ENCODE results near the gene RNF207.

RNF207 gene

GRCh38 chr1:6174621-6175410 is 31.1 kb upstream of the RNF207 start:
- Histone ChIP-seq H3K36me3 (ENCODE audit: control insufficient read depth, insufficient read depth, low read length) (no peaks in the 10 kb centered on the region), H3K27me3 (ENCODE audit: control insufficient read depth, insufficient read depth, low read length) (peaks cover 53% of the 10 kb centered on the region), H3K4me1 (ENCODE audit: control insufficient read depth, insufficient read depth, low read length) (peaks cover 7% of the 10 kb centered on the region; the same call in 1 of the 2 replicates), H3K9ac (ENCODE audit: low read length) (no peak overlapping the region), H3K9me3 (ENCODE audit: control insufficient read depth, insufficient read depth, low read depth, low read length) (no peaks in the 10 kb centered on the region), H3K27ac (ENCODE audit: low read depth, low read length) (no peak overlapping the region), H3K4me3 (ENCODE audit: low read depth, low read length) (no peak overlapping the region)

DNA sequence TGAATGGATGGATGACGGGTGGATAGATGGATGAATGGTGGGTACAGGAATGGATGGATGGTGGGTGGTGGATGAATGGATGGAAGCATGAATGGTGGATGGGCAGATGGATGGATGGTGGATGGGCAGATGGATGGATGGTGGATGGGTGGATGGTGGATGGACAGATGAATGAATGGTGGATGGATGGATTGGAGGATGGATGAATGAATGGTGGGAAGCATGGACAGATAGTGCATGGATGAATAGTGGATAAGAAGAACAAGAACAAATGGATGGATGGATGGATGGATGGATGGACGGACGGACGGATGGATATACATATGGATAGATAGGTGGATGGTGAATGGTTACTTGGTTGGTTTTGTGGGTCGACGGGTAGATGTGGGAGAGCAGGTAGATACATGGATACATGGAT is 30.5 kb upstream of the RNF207 start:
- no peaks in the 10 kb centered on the region for H3K9me3 ChIP-seq (ENCODE audit: control insufficient read depth, insufficient read depth, low read depth, low read length)
- H3K4me1 ChIP-seq (ENCODE audit: control insufficient read depth, insufficient read depth, low read length) = peaks cover 7% of the 10 kb centered on the region; the same call in 1 of the 2 replicates
- no peak overlapping the region for H3K9ac ChIP-seq (ENCODE audit: low read length)
- peaks cover 58% of the 10 kb centered on the region for H3K27me3 ChIP-seq (ENCODE audit: control insufficient read depth, insufficient read depth, low read length)
- H3K27ac ChIP-seq (ENCODE audit: low read depth, low read length) = no peak overlapping the region
- H3K4me3 ChIP-seq (ENCODE audit: low read depth, low read length) = no peak overlapping the region
- no peaks in the 10 kb centered on the region for H3K36me3 ChIP-seq (ENCODE audit: control insufficient read depth, insufficient read depth, low read length)

DNA sequence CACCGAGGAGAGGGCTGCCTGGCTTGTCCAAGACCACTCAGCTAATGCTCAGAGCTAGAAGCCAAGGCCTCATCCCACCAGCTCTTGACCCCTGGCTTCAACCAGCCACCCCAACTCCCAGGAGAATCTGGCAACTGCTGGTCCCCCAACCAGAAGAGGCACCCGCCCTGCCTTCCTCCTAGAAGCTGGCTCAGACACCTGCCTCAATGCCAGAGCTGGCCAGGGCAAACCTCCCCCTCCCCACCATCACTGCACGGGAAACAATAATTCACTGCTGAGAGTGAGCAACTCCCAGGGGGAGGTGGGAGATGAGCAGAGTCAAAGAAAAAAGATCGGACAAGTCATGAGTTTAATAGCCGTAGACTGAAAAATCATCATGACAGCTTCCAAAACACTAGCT is 29.1 kb upstream of the RNF207 start:
- Histone ChIP-seq H3K27me3 (ENCODE audit: control insufficient read depth, insufficient read depth, low read length) (peaks cover 72% of the 10 kb centered on the region), H3K9ac (ENCODE audit: low read length) (no peak overlapping the region), H3K36me3 (ENCODE audit: control insufficient read depth, insufficient read depth, low read length) (no peaks in the 10 kb centered on the region), H3K4me3 (ENCODE audit: low read depth, low read length) (no peak overlapping the region), H3K9me3 (ENCODE audit: control insufficient read depth, insufficient read depth, low read depth, low read length) (no peaks in the 10 kb centered on the region), H3K27ac (ENCODE audit: low read depth, low read length) (no peak overlapping the region), H3K4me1 (ENCODE audit: control insufficient read depth, insufficient read depth, low read length) (peaks cover 18% of the 10 kb centered on the region; the same call in 1 of the 2 replicates)

GRCh38 chr1:6177681-6178380 is 28.1 kb upstream of the RNF207 start:
- Histone ChIP-seq H3K9ac (ENCODE audit: low read length) (no peak overlapping the region), H3K36me3 (ENCODE audit: control insufficient read depth, insufficient read depth, low read length) (no peaks in the 10 kb centered on the region), H3K27me3 (ENCODE audit: control insufficient read depth, insufficient read depth, low read length) (peaks cover 81% of the 10 kb centered on the region), H3K9me3 (ENCODE audit: control insufficient read depth, insufficient read depth, low read depth, low read length) (no peaks in the 10 kb centered on the region), H3K4me1 (ENCODE audit: control insufficient read depth, insufficient read depth, low read length) (peaks cover 18% of the 10 kb centered on the region; the same call in 1 of the 2 replicates), H3K27ac (ENCODE audit: low read depth, low read length) (no peak overlapping the region), H3K4me3 (ENCODE audit: low read depth, low read length) (no peak overlapping the region)

GRCh38 chr1:6178751-6179563 is 27.0 kb upstream of the RNF207 start:
- peaks cover 85% of the 10 kb centered on the region for H3K27me3 ChIP-seq (ENCODE audit: control insufficient read depth, insufficient read depth, low read length)

DNA sequence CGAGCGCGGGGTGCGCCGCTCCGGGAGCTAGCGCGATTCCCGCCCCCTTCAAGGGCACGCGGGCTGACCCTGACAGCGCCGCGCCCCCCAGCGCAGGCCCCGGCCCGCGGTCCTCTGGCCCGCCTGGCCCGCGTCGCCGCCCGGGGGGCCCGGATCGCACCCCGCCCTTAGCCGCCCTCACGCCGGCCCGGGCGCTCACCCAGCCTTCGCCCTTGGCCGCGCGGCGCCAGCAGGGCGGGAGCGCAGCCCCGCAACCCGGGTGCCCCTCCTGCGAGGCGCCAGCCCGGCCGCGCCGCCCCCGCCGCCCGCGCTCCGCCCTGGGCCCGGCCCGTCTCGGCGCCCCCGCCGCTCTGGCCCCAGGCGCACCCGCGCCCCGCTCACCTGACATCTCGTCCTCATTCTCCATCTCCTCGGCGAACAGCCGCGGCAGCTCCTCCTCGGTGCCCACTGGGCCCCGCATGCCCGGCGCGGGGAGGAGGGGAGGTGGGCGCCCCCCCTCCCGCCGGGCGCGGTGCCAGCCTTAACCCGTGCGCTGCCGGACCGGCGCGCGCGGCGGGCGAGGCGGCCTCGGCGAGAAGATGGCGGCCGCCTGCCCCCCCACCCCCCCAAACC is 26.2 kb upstream of the RNF207 start:
- H3K4me1 ChIP-seq (ENCODE audit: control insufficient read depth, insufficient read depth, low read length) = peaks cover 20% of the 10 kb centered on the region; the same call in 1 of the 2 replicates
- H3K4me3 ChIP-seq (ENCODE audit: low read depth, low read length) = peak overlapping the region; percentile 51; the same call in 1 of the 2 replicates
- peaks cover 80% of the 10 kb centered on the region for H3K27me3 ChIP-seq (ENCODE audit: control insufficient read depth, insufficient read depth, low read length)
- 0 out of 2 replicates have a peak, but pooled peaks cover 5% of the 10 kb centered on the region for H3K36me3 ChIP-seq (ENCODE audit: control insufficient read depth, insufficient read depth, low read length)
- no peak overlapping the region for H3K9ac ChIP-seq (ENCODE audit: low read length)
- no peaks in the 10 kb centered on the region for H3K9me3 ChIP-seq (ENCODE audit: control insufficient read depth, insufficient read depth, low read depth, low read length)
- H3K27ac ChIP-seq (ENCODE audit: low read depth, low read length) = no peak overlapping the region

More at GRCh38 chr1:6178751-6179563, 27.0 kb upstream of the RNF207 start:
- H3K4me3 ChIP-seq (ENCODE audit: low read depth, low read length) = peak overlapping the region; percentile 51
- H3K36me3 ChIP-seq (ENCODE audit: control insufficient read depth, insufficient read depth, low read length) = no peaks in the 10 kb centered on the region
- H3K4me1 ChIP-seq (ENCODE audit: control insufficient read depth, insufficient read depth, low read length) = peaks cover 18% of the 10 kb centered on the region; the same call in 1 of the 2 replicates
- H3K27ac ChIP-seq (ENCODE audit: low read depth, low read length) = no peak overlapping the region
- no peak overlapping the region for H3K9ac ChIP-seq (ENCODE audit: low read length)
- no peaks in the 10 kb centered on the region for H3K9me3 ChIP-seq (ENCODE audit: control insufficient read depth, insufficient read depth, low read depth, low read length)

GRCh38 chr1:6180268-6180706 is 25.6 kb upstream of the RNF207 start, which contains the start of gene CHD5:
Gene CHD5 (minus strand): TSS chr1:6180321. CDS start chr1:6180023, 298 bp downstream.
- H3K27ac ChIP-seq (ENCODE audit: low read depth, low read length) = no peak within 1 kb of the TSS
- no peaks in the 10 kb centered on the region for H3K9me3 ChIP-seq (ENCODE audit: control insufficient read depth, insufficient read depth, low read depth, low read length)
- H3K27me3 ChIP-seq (ENCODE audit: control insufficient read depth, insufficient read depth, low read length) = peaks cover 74% of the 10 kb centered on the region
- H3K4me3 ChIP-seq (ENCODE audit: low read depth, low read length) = peak within 1 kb of the TSS; percentile 51
- H3K36me3 ChIP-seq (ENCODE audit: control insufficient read depth, insufficient read depth, low read length) = peaks cover 10% of the 10 kb centered on the region
- peaks cover 24% of the 10 kb centered on the region for H3K4me1 ChIP-seq (ENCODE audit: control insufficient read depth, insufficient read depth, low read length)
- no peak within 1 kb of the TSS for H3K9ac ChIP-seq (ENCODE audit: low read length)

- Histone ChIP-seq H3K27me3 (ENCODE audit: control insufficient read depth, insufficient read depth, low read length) (peaks cover 71% of the 10 kb centered on the region), H3K9ac (ENCODE audit: low read length) (no peak overlapping the region), H3K27ac (ENCODE audit: low read depth, low read length) (no peak overlapping the region), H3K4me1 (ENCODE audit: control insufficient read depth, insufficient read depth, low read length) (peaks cover 29% of the 10 kb centered on the region), H3K4me3 (ENCODE audit: low read depth, low read length) (peak overlapping the region; percentile 38), H3K9me3 (ENCODE audit: control insufficient read depth, insufficient read depth, low read depth, low read length) (no peaks in the 10 kb centered on the region), H3K36me3 (ENCODE audit: control insufficient read depth, insufficient read depth, low read length) (peaks cover 15% of the 10 kb centered on the region)
These were observed 25.1 kb upstream of the RNF207 start for GRCh38 chr1:6180707-6181311.

DNA sequence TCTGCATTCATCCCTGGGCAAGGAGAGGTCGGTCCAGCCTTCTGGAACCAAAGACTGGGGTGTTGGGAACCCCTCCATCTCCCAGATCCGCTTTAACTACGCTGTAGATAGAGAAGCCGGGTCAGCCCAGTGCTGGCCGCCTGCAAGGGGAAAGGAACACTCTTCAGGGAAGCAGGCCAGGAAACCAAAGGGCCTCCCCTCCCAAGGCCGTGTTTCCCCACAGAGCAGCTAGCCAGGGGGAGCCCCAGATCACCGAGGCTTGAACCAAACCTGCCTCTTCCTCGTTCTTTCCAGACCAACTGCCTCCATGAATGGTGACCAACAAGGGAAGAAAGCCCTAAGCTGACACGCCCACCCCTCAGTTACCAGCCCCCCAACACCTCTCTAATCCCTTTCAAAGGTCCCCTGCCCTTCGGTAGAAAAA is 24.6 kb upstream of the RNF207 start:
- Histone ChIP-seq H3K4me3 (ENCODE audit: low read depth, low read length) (0 out of 2 replicates have a peak overlapping the region, but pooled peaks have one; percentile 38), H3K9ac (ENCODE audit: low read length) (no peak overlapping the region), H3K4me1 (ENCODE audit: control insufficient read depth, insufficient read depth, low read length) (peaks cover 31% of the 10 kb centered on the region), H3K27me3 (ENCODE audit: control insufficient read depth, insufficient read depth, low read length) (peaks cover 66% of the 10 kb centered on the region), H3K27ac (ENCODE audit: low read depth, low read length) (no peak overlapping the region), H3K9me3 (ENCODE audit: control insufficient read depth, insufficient read depth, low read depth, low read length) (no peaks in the 10 kb centered on the region), H3K36me3 (ENCODE audit: control insufficient read depth, insufficient read depth, low read length) (peaks cover 17% of the 10 kb centered on the region)

GRCh38 chr1:6183520-6183989 is 22.4 kb upstream of the RNF207 start:
- Histone ChIP-seq H3K36me3 (ENCODE audit: control insufficient read depth, insufficient read depth, low read length) (peaks cover 33% of the 10 kb centered on the region), H3K27me3 (ENCODE audit: control insufficient read depth, insufficient read depth, low read length) (peaks cover 44% of the 10 kb centered on the region), H3K9ac (ENCODE audit: low read length) (no peak overlapping the region), H3K9me3 (ENCODE audit: control insufficient read depth, insufficient read depth, low read depth, low read length) (no peaks in the 10 kb centered on the region), H3K4me3 (ENCODE audit: low read depth, low read length) (no peak overlapping the region), H3K27ac (ENCODE audit: low read depth, low read length) (no peak overlapping the region), H3K4me1 (ENCODE audit: control insufficient read depth, insufficient read depth, low read length) (peaks cover 30% of the 10 kb centered on the region)

Measured in HUES6 (cell line).